HG02588 (cell line): ENCODE results near the gene GUCY1A1.

Source experiments
- ATAC-seq: cut with Tn5 transposase; IDR thresholded peaks from one replicate; pipeline ENCODE4 v1.9.1; 2021; ENCODE audit warnings: mild to moderate bottlenecking, moderate library complexity; ENCODE audit not compliant: unreplicated experiment

The GUCY1A1 gene

GRCh38 chr4:155772459-155773195 lies 106.0 kb downstream of the GUCY1A1 start:
- ATAC-seq: no peak

- ATAC-seq: no peak
These were observed 106.7 kb downstream of the GUCY1A1 start for GRCh38 chr4:155773196-155773800.

DNA sequence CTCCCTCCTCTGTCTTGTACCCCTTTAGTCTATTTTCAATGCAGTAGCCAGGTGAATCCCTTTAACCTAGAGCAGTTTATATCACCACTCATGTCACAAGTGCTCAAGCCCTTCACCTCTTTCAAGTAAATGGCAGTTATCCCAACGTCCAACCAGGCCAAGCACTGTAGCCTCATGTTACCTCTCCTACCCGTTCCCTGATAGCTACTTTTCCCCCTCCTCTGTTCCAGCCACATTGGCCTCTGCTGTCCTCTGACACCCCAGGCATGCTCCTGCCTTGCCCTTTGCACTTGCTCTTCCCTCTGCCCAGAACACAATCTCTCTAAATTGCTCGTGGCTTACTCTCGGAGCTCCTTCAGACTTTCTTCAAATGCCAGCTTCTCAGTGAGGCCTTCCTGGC lies 107.4 kb downstream of the GUCY1A1 start:
- ATAC-seq: no peak

DNA sequence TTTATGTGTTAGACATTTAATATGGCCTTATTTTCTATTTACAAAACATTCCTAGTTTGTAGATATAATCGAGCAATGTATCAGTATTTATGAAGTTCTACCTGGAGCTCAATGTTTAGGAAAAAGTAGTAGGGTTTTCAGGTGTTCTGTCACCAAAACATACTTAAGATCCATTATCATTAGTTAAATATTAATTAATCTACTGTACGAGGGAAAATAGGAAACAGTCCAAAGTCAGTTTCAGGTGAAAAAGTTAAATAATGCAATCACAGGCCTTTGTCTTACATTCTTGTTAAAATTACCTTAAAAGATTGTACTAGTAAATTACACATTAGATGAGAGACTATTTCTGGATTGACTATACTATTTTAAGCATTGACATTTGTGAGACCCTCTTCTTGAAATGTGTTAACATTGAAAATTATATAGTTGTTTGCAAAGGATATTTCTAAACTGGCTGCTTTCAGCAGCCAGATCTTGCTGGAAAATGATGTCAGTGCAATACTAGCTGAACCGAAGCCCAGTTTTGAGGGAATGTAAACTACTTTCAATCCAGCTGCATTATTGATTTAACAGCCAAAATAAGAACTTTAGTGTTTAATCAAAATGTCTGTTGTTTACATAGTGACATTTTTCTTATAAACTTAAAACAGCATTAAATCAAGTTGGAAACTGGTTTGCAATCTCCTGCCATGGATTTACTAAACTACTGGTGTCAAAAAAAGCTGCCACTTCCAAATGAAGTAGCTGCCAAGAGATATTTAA lies 111.5 kb downstream of the GUCY1A1 start:
- ATAC-seq: no peak

DNA sequence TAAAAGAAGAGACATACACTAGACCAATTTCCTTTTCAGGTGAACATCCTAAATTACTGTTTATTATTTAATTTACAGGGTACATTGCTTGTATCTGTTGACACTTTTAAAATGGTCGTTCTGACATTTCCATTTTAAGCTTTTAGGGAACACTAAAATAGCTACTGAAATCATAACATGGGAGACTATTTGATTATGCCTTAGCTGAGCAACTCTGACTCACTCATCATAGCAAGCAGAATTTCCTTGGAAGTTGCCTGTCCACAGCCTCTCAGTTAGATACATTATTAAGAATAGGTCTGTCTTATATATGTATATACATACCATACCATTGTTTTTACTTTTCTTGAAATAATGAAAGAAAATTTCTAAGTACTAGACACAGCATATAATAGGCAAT lies 114.1 kb downstream of the GUCY1A1 start:
- no peak for ATAC-seq

GRCh38 chr4:155781249-155781831 lies 114.7 kb downstream of the GUCY1A1 start:
- ATAC-seq: no peak
